HG03439 (cell line): Measurements from ENCODE around the gene HRH3.

Experiments used
- ATAC-seq: cut with Tn5 transposase; IDR thresholded peaks from one replicate; pipeline ENCODE4 v1.9.1; 2021; ENCODE audit warnings: mild to moderate bottlenecking, moderate library complexity; ENCODE audit not compliant: unreplicated experiment

Gene HRH3

GRCh38 chr20:62216636-62217566 lies 3.2 kb downstream of the HRH3 start:
- no peak for ATAC-seq

- no peak for ATAC-seq
These were observed 4.0 kb downstream of the HRH3 start for GRCh38 chr20:62215991-62216635.

DNA sequence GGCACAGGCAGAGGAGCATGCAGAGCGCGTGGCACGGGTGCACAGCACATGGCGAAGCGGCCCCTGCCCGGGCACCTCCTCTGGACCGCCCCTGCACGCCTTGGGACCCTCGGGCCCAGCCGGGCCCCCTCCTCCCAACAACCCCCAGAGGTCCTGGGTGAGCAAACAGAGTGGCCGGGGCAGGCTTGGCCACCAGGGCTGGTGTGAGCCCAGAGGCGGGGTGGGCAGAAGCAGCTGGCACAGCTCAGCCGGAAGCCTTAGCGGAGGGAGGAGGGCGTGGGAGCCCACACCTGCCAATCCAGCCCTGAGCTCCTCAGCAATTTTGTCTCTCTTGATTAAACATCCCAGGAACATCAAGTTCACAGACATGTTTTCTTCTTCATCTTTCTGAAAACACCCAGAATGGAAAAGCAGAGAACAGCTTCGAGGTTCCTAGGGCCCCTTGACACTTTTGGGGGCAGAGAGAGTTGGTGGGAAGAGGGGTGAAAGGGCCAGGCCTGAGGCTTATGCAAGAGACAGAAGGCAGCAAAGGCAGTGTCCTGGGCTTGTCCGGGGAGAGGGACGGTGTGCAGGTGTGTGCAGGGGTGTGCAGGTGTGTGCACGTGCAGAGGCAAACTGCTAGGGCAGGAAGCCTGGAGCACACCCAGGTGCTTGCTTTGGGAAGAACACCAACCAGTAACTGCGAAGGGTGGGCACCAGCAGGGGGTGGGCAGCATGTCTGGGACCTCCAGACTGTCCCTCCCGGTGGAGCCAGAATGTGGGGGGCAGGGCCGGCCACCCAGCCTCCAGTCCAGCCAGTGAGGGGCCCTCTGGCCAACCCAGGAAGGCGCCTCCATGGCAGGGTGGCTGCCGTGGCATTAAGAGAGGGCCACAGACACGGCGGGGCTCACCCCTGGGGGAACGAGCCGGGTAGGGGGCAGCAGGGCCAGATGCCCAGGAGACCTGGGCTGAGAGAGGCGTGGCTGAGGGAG lies 4.8 kb downstream of the HRH3 start:
- ATAC-seq: no peak

DNA sequence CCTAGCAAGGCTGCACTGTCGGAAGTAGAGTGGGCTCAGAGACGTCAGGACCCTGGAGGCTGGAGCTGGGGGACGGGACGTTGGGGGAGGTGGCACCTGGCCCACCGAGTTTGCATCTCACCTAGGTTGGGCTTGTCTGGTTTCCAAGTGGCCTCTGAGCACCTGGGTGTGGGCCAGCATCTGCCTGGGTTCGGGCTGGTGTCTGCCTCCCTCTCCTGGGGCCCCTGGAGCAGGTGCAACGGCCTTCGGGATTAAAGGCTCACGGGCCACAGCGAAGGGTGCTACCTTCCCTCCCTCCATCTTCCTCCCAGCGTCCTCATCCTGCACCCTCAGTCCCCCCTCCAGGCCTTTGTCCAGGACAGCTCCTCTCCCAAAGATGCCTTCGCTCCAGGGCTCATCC lies 6.0 kb downstream of the HRH3 start:
- no peak for ATAC-seq

DNA sequence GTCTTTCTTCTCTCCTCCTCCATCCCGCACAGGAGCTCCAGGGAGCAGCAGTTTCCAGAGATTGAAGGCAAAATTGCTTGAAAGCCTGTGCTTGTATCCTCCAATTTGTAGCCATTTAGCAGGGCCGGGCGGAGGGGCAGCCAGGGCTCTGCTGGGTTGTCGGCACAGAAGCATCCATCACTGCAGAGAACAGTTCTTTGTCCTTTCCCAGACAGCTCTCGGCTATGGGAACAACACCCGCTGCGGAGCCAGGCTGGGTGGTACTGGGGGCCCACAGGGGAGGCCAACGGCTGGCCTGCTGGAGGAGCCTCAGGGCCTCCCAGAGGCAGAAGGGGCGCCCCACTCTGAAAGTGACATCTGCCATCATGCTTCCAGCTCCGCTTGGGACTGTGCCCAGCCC lies 7.8 kb downstream of the HRH3 start:
- no peak for ATAC-seq

GRCh38 chr20:62211769-62212288 lies 8.2 kb downstream of the HRH3 start:
- ATAC-seq: no peak

GRCh38 chr20:62211216-62211615 lies 8.9 kb downstream of the HRH3 start:
- no peak for ATAC-seq

- no peak for ATAC-seq
These were observed 9.6 kb downstream of the HRH3 start for GRCh38 chr20:62210496-62210855.

DNA sequence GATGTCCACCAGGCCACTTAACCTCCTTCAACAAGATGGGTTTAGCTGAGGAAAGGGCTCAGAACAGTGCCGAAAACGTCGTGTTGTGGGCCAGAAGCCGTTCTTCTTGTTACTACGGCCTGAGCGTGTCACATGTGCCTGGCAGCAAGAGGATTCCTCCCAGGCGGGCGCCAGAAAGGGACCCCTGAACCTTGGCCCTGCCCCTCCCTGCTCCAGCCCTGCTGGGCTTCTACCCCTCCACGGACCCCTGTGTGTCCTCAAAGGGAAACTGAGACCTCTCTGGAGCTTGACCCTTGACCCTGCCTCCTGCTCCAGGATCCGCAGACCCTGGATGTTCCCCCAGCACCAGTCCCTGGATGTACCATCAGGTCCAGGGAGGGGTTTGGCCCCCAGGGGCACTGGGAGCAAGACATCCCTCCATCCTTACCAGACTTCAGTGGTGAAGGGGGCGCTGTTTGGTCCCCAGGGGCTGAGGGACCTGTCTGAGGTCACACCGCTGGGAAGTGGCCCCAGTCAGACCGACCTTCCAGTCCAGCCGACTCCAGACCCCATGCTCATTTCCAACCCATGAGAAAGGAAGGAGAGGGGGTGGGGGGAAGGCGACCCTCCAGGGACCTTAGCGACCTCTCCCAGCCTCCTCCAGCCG lies 10.1 kb downstream of the HRH3 start:
- no peak for ATAC-seq

DNA sequence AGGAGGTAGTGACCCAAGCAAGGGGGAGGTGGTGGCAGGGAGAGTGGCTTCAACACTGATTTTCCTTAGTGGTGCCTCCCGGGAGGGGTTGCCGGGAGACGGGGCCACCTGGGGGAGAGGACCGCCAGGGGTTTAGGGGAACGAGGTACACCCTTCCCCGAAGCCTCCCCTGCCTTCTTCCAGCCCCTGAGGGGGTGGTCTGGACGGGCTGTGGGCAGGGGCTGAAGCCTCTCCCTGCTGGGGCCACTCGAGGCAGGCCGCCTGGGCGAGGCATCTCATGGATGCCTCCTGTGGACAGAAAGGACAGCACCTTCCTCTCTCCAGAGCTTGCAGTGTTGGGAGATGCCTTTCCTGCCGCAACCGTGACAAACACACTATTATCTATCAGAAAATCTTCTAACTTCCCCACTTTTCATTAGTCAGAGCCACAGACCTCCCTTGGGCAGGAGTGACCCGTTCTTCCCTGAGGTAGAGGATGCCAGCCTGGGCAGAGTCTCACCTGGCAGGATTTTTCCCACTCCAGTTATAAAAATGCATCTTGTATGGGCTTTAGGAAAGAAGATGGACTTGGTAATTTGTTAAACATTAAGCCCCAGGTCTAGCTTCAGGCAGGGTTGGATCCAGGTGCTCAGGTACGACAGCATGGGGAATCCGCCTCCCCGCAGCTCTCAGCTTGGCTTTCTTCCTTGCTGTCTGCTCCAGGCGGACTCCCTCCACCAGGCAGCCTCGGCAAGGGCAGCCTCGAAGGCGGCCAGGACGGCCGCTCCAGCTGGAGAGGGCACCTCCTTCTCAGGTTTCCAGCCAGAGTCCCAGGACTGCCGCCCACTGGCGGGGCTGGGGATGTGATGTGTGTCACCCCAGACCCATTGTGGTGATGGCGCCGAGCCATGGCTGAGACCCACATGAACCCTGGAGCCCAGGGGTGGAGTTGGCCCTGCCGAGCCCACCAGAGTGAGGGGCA lies 11.0 kb downstream of the HRH3 start:
- ATAC-seq: no peak

- no peak for ATAC-seq
These were observed 11.8 kb downstream of the HRH3 start for GRCh38 chr20:62208061-62208794.

- ATAC-seq: no peak
These were observed 13.7 kb downstream of the HRH3 start for GRCh38 chr20:62206388-62206775.

- no peak for ATAC-seq
These were observed 14.3 kb downstream of the HRH3 start for GRCh38 chr20:62205618-62206387.

DNA sequence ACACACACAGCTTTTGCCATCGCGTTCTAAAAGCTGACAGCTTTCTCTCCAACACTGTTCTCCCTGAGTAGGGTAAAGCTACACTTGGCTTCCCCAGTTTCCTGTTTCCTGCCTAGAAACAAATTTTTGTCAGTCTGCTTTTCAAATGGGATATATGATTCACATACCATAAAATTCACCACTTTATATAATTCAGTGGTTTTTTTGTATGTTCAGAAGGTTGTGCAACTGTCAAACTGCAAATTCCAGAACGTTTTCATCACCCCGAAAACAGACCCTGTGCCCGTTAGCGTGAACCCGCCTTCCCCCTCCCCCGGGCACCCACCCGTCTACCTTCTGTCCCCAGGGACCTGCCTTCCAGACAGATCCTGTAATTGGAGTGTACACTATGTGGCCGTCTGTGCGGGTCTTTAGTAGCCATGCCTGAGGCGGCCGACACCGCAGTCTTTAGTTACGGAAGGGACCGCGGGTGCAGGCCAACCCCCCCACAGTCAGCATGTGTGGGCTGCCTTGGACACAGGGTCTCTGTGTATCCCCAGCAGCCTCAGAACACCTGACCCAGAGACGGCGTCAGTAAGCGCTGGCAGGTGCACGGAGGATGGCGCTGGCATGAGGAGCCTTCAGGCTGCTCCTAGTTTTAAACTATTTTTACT lies 16.6 kb downstream of the HRH3 start:
- no peak for ATAC-seq

GRCh38 chr20:62202676-62203377 lies 17.3 kb downstream of the HRH3 start:
- no peak for ATAC-seq

DNA sequence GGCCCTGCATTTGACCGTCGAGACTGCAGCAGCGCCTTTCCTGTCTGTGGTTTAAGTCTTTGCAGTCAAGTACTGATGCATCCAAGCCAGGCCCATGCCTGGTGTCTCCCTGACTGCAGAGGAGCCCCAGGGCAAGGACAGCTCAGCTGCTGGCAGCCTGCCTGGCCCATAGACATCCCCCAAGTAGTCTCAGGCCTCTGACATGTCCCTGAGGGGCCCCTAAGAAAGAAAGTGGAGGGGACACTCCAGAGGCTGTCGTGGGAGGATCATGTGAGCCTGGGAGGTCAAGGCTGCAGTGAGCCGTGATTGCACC lies 18.0 kb downstream of the HRH3 start:
- no peak for ATAC-seq
